Islet precursor cell (in vitro differentiated cells): ENCODE measurements around the gene SIDT1.

Source experiments
- DNase-seq: peaks from one replicate; pipeline ENCODE4 v3.0.0-alpha.2; 2018

The SIDT1 gene

GRCh38 chr3:113638910-113639309 is 106.6 kb downstream of the SIDT1 start:
- no peak for DNase-seq

- no peak for DNase-seq
These were observed 111.2 kb downstream of the SIDT1 start for GRCh38 chr3:113643583-113643982.

- DNase-seq, result no peak
These were observed 116.2 kb downstream of the SIDT1 start for GRCh38 chr3:113648524-113648923.

GRCh38 chr3:113649174-113649845 is 117.0 kb downstream of the SIDT1 start:
- DNase-seq, result no peak

GRCh38 chr3:113654310-113654709 is 122.0 kb downstream of the SIDT1 start:
- no peak for DNase-seq

GRCh38 chr3:113654851-113655250 is 122.5 kb downstream of the SIDT1 start:
- no peak for DNase-seq

- DNase-seq, result no peak
These were observed 125.8 kb downstream of the SIDT1 start for GRCh38 chr3:113658107-113658506.

- no peak for DNase-seq
These were observed 126.8 kb downstream of the SIDT1 start for GRCh38 chr3:113659101-113659541.

- no peak for DNase-seq
These were observed 127.6 kb downstream of the SIDT1 start for GRCh38 chr3:113659996-113660395.

GRCh38 chr3:113660458-113660857 is 128.1 kb downstream of the SIDT1 start:
- no peak for DNase-seq

- no peak for DNase-seq
These were observed 128.5 kb downstream of the SIDT1 start for GRCh38 chr3:113660896-113661295.

- DNase-seq, result no peak
These were observed 130.5 kb downstream of the SIDT1 start for GRCh38 chr3:113662824-113663223.

GRCh38 chr3:113663324-113663750 is 131.0 kb downstream of the SIDT1 start:
- DNase-seq, result no peak

- DNase-seq, result no peak
These were observed 131.4 kb downstream of the SIDT1 start for GRCh38 chr3:113663761-113664160.

GRCh38 chr3:113664523-113665094 is 132.3 kb downstream of the SIDT1 start:
- no peak for DNase-seq

GRCh38 chr3:113668015-113668414 is 135.7 kb downstream of the SIDT1 start:
- DNase-seq, result no peak

- no peak for DNase-seq
These were observed 141.2 kb downstream of the SIDT1 start for GRCh38 chr3:113673593-113673992.

GRCh38 chr3:113676261-113676660 is 143.9 kb downstream of the SIDT1 start:
- DNase-seq, result no peak

GRCh38 chr3:113677737-113678136 is 145.4 kb downstream of the SIDT1 start:
- no peak for DNase-seq

- no peak for DNase-seq
These were observed 146.4 kb downstream of the SIDT1 start for GRCh38 chr3:113678773-113679172.
